A673 (cell line): ENCODE data around the gene P2RY2. TPM values are rescaled to one million over a fixed set of nuclear protein-coding genes. Genes with fewer than 3 reads are reported as not detected.

Experiments used
- BruUV-seq: library from RNA; stranded (reverse); fragments of 400-500 nt; replicated peaks from 2 replicates; lab custom pipeline; 2021; lab: Mats Ljungman, UMichigan
- CTCF ChIA-PET: fragments of 300-600 bp; sonication (Branson Sonifier 250); formaldehyde crosslinking; loops from one replicate; lab custom pipeline; 2022; ENCODE audit warnings: antibody characterized with exemption; lab: Charles Lee
- POLR2A ChIA-PET: fragments of 300-600 bp; sonication (Branson Sonifier 250); formaldehyde crosslinking; loops from one replicate; lab custom pipeline; 2022; ENCODE audit warnings: antibody characterized with exemption; ENCODE audit not compliant: low non-redundant PET; lab: Charles Lee
- DNase-seq: peaks from one replicate; pipeline ENCODE4 v3.0.0-alpha.2; 2015; ENCODE audit warnings: low spot score
- H3K27ac ChIP-seq: fragments of 200-600 bp; sonication (generic); 2 replicates; pipeline ENCODE4 v1.5.1; 2016; ENCODE audit warnings: mixed run types, low read depth, mild to moderate bottlenecking, mixed read lengths, antibody characterized with exemption, low read length; ENCODE audit not compliant: poor library complexity, severe bottlenecking
- H3K27me3 ChIP-seq: fragments of 200-600 bp; sonication (generic); replicated peaks from 2 replicates; pipeline ENCODE4 v1.6.1; 2017; ENCODE audit warnings: mixed run types, low read depth, mild to moderate bottlenecking, mixed read lengths, antibody characterized with exemption, low read length; ENCODE audit not compliant: insufficient read depth, poor library complexity
- H3K36me3 ChIP-seq: fragments of 200-600 bp; sonication (generic); 2 replicates; pipeline ENCODE4 v1.6.1; 2016; ENCODE audit warnings: mixed run types, mild to moderate bottlenecking, mixed read lengths, antibody characterized with exemption, low read length; ENCODE audit not compliant: insufficient read depth, poor library complexity, severe bottlenecking
- H3K4me1 ChIP-seq: fragments of 200-600 bp; sonication (generic); 2 replicates; pipeline ENCODE4 v1.6.1; 2017; ENCODE audit warnings: mixed run types, mild to moderate bottlenecking, mixed read lengths, antibody characterized with exemption, low read length; ENCODE audit not compliant: insufficient read depth, poor library complexity, severe bottlenecking
- H3K4me3 ChIP-seq: fragments of 200-600 bp; sonication (generic); 2 replicates; pipeline ENCODE4 v1.5.1; 2016; ENCODE audit warnings: low read depth, mixed run types, mild to moderate bottlenecking, mixed read lengths, low read length; ENCODE audit not compliant: poor library complexity, severe bottlenecking
- H3K9me3 ChIP-seq: fragments of 200-600 bp; sonication (generic); 2 replicates; pipeline ENCODE4 v1.6.1; 2016; ENCODE audit warnings: mixed run types, low read depth, mild to moderate bottlenecking, mixed read lengths, antibody characterized with exemption, low read length; ENCODE audit not compliant: poor library complexity, severe bottlenecking
- CTCF ChIP-seq: fragments of 300-800, 200-600 bp; sonication (generic); conservative IDR thresholded peaks from 2 replicates; pipeline ENCODE4 v1.5.1; 2017; ENCODE audit warnings: low read depth, mild to moderate bottlenecking, antibody characterized with exemption, low read length, moderate library complexity, mixed read lengths
- EZH2 ChIP-seq: fragments of 200-600 bp; sonication (generic); IDR thresholded peaks from 2 replicates; pipeline ENCODE4 v1.6.1; 2017; ENCODE audit warnings: borderline replicate concordance, low read depth, mild to moderate bottlenecking, mixed read lengths, antibody characterized with exemption, low read length; ENCODE audit not compliant: poor library complexity, severe bottlenecking
- intact Hi-C: fragments of 100-400 bp; cut with micrococcal nuclease; formaldehyde crosslinking; loops from one replicate; pipeline ENCODE4 v1.10.0; 2022; ENCODE audit not compliant: unreplicated experiment
- total RNA-seq: library from RNA; stranded (reverse); gene quantifications from 2 replicates; pipeline ENCODE4 v1.2.3, GENCODE V29; 2021

P2RY2 gene
- total RNA-seq, 1 experiment from 2014 or later = not detected

GRCh38 chr11:73243093-73243485, 25.0 kb downstream of the P2RY2 start:
- Histone ChIP-seq H3K9me3 (no peaks in the 10 kb centered on the region), H3K27ac (no peak overlapping the region), H3K4me3 (no peak overlapping the region), H3K4me1 (no peaks in the 10 kb centered on the region), H3K36me3 (no peaks in the 10 kb centered on the region), H3K27me3 (no peaks in the 10 kb centered on the region)
- intact Hi-C loops = loop anchor here (2.0 to 10.0 kb wide), 2 partner anchors 412 to 518 kb away; no protein-coding TSS in a partner anchor
- CTCF ChIA-PET = interaction anchor here (0.6 to 1.6 kb wide), 5 partner anchors 10 to 772 kb away, joined by 3 to 6 read pairs (median 4); no protein-coding TSS in a partner anchor
- no peak for DNase-seq
- POLR2A ChIA-PET = no interaction called here
- BruUV-seq = no TSS peak
- TF ChIP-seq CTCF (no peak), EZH2 (no peak)

DNA sequence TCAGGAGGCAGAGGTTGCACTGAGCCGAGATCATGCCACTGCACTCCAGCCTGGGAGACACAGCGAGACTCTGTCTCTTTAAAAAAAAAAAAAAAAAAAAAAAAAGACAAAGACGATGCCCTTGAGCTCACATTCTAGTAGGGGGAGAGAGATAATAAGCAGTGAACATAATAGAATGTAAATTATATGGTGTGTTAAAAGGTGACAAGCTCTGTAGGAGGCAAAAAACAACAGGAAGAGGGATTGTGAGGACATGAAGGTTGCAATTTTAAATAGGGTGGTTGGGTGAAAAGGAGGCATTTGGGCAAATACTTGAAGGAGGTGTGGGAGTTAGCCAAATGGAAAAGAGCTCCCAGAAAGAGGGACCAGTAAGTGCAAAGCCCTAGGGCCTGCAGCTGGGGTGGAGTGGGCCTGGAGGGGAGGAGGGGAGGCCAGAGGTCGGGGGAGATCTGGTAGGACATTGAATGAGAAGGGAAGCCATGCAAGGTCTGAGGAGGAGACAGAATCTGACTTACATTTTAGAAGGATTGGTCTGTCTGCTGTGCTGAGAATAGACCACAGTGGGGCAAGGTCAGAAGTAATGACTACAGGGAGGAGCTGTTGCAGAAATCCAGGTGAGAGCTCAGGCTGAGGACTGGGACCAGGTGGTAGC, 26.6 kb downstream of the P2RY2 start:
- H3K27ac ChIP-seq = no peak overlapping the region
- H3K27me3 ChIP-seq = no peaks in the 10 kb centered on the region
- CTCF ChIA-PET = interaction anchor here (0.6 to 0.8 kb wide), 9 partner anchors 8 to 607 kb away, joined by 3 to 8 read pairs (median 6); no protein-coding TSS in a partner anchor
- no peak for DNase-seq
- BruUV-seq = no TSS peak
- no peaks in the 10 kb centered on the region for H3K4me1 ChIP-seq
- intact Hi-C loops = loop anchor here (10.0 kb wide), 1 partner anchor 520 kb away; no protein-coding TSS in a partner anchor
- H3K36me3 ChIP-seq = no peaks in the 10 kb centered on the region
- TF ChIP-seq EZH2 (no peak), CTCF (no peak)
- no peak overlapping the region for H3K4me3 ChIP-seq
- no peaks in the 10 kb centered on the region for H3K9me3 ChIP-seq
- POLR2A ChIA-PET = no interaction called here

GRCh38 chr11:73245461-73245860, 27.4 kb downstream of the P2RY2 start:
- CTCF ChIA-PET = no interaction called here
- Histone ChIP-seq H3K9me3 (no peaks in the 10 kb centered on the region), H3K27me3 (no peaks in the 10 kb centered on the region), H3K4me3 (no peak overlapping the region), H3K36me3 (no peaks in the 10 kb centered on the region), H3K4me1 (no peaks in the 10 kb centered on the region), H3K27ac (no peak overlapping the region)
- TF ChIP-seq EZH2 (no peak), CTCF (no peak)
- BruUV-seq = no TSS peak
- POLR2A ChIA-PET = no interaction called here
- intact Hi-C loops = loop anchor here (10.0 kb wide), 1 partner anchor 521 kb away; no protein-coding TSS in a partner anchor
- DNase-seq = no peak
